CD4-positive, alpha-beta T cell (primary cell): ENCODE measurements around the gene KIF26B. TPM values are rescaled to one million over a fixed set of nuclear protein-coding genes. Genes with fewer than 3 reads are reported as not detected.

Source experiments
- ATAC-seq: fragments of 200-7000 bp; cut with Tn5 transposase; one replicate; pipeline ENCODE4 v1.10.0; 2022; ENCODE audit warnings: mild to moderate bottlenecking; ENCODE audit not compliant: poor library complexity
- CTCF ChIA-PET: fragments of 350-600 bp; sonication (Branson Sonifier 250); formaldehyde crosslinking; loops from one replicate; lab custom pipeline; 2021; ENCODE audit warnings: antibody characterized with exemption, inconsistent platforms; lab: Charles Lee
- POLR2A ChIA-PET: fragments of 350-600 bp; sonication (Branson Sonifier 250); formaldehyde crosslinking; loops from one replicate; lab custom pipeline; 2021; ENCODE audit warnings: antibody characterized with exemption, inconsistent platforms; lab: Charles Lee
- DNase-seq, 14 experiments: peaks; one replicate each; pipeline ENCODE4 v3.0.0-alpha.2; 2013 to 2020; ENCODE audit warnings: mixed read lengths in 2 of 14
- H3K27ac ChIP-seq, 2 donors: one replicate each; pipeline versions ENCODE4 v1.5.1 to v1.7.0; 2013; ENCODE audit warnings: low read length in 2 of 2, low read depth in 1 of 2, mild to moderate bottlenecking in 1 of 2
- H3K27me3 ChIP-seq, 2 experiments: 1 replicate in 1 of 2; 2 replicates in 1 of 2; pipeline versions ENCODE4 v1.6.1 to v1.7.0; 2013; ENCODE audit warnings: low read length in 2 of 2, control low read depth in 1 of 2, mild to moderate bottlenecking in 1 of 2, moderate library complexity in 1 of 2; ENCODE audit not compliant: insufficient read depth in 2 of 2, control insufficient read depth in 1 of 2
- H3K36me3 ChIP-seq: one replicate; pipeline ENCODE4 v1.6.1; 2013; ENCODE audit warnings: low read length, control low read depth; ENCODE audit not compliant: insufficient read depth
- H3K4me1 ChIP-seq: one replicate; pipeline ENCODE4 v1.6.1; 2013; ENCODE audit warnings: low read length, control low read depth; ENCODE audit not compliant: insufficient read depth
- H3K4me3 ChIP-seq: one replicate; pipeline ENCODE4 v1.5.1; 2013; ENCODE audit warnings: mild to moderate bottlenecking, low read length, moderate library complexity
- H3K9me3 ChIP-seq, 2 experiments: 1 replicate in 1 of 2; 2 replicates in 1 of 2; pipeline versions ENCODE4 v1.6.1 to v1.7.0; 2013; ENCODE audit warnings: low read length in 2 of 2, mild to moderate bottlenecking in 2 of 2, control low read depth in 1 of 2, moderate library complexity in 1 of 2; ENCODE audit not compliant: control insufficient read depth in 1 of 2, insufficient read depth in 1 of 2
- H3K27ac Mint-ChIP-seq: one replicate; pipeline ENCODE4 v1.8.0; 2020; ENCODE audit warnings: mixed read lengths
- H3K27me3 Mint-ChIP-seq: one replicate; pipeline ENCODE4 v1.8.0; 2021; ENCODE audit warnings: mixed read lengths
- H3K36me3 Mint-ChIP-seq: one replicate; pipeline ENCODE4 v1.8.0; 2021; ENCODE audit warnings: low read depth, mixed read lengths
- H3K4me1 Mint-ChIP-seq: one replicate; pipeline ENCODE4 v1.8.0; 2021; ENCODE audit warnings: low read depth, mixed read lengths
- H3K4me3 Mint-ChIP-seq: one replicate; pipeline ENCODE4 v1.8.0; 2020; ENCODE audit warnings: mild to moderate bottlenecking, mixed read lengths
- H3K9me3 Mint-ChIP-seq: one replicate; pipeline ENCODE4 v1.8.0; 2020; ENCODE audit warnings: mixed read lengths
- CTCF ChIP-seq: fragments of 200-600 bp; IDR thresholded peaks from one replicate; pipeline ENCODE4 v1.8.0; 2022; ENCODE audit warnings: antibody characterized with exemption, mild to moderate bottlenecking
- intact Hi-C, 2 experiments: fragments of 100-400 bp; cut with DNase I in 1 of 2; cut with micrococcal nuclease in 1 of 2; formaldehyde crosslinking; loops; one replicate each; pipeline versions ENCODE4 v1.15.1 to v1.9.0; 2023 to 2025; cut with DNase I, micrococcal nuclease
- total RNA-seq, 174 experiments: library from RNA in 2 of 174; stranded (reverse) in 2 of 174; gene quantifications; one replicate each; pipeline ENCODE4 v1.2.3 and lab custom pipeline; 2021 to 2026

Gene KIF26B
- total RNA-seq, 2 experiments from 2014 or later: 0.03 TPM; not detected in 1

- no peak overlapping the region for H3K4me3 ChIP-seq
- POLR2A ChIA-PET: no interaction called here
Measured at GRCh38 chr1:245382981-245383380, 228.2 kb downstream of the KIF26B start.

GRCh38 chr1:245383396-245384330, 228.9 kb downstream of the KIF26B start:
- ATAC-seq (no peak), DNase-seq (no peak)
- no peak overlapping the region for H3K27ac ChIP-seq
- no peaks in the 10 kb centered on the region for H3K9me3 Mint-ChIP-seq
- no peaks in the 10 kb centered on the region for H3K36me3 ChIP-seq
- H3K27me3 ChIP-seq: no peaks in the 10 kb centered on the region
- no peaks in the 10 kb centered on the region for H3K4me1 ChIP-seq
- no peak overlapping the region for H3K27ac Mint-ChIP-seq
- H3K9me3 ChIP-seq: no peaks in the 10 kb centered on the region
- H3K4me1 Mint-ChIP-seq: peaks cover 4% of the 10 kb centered on the region
- TF ChIP-seq CTCF: no peak
- no peak overlapping the region for H3K4me3 ChIP-seq
- no peak overlapping the region for H3K4me3 Mint-ChIP-seq
- intact Hi-C loops: no loop called here
- ChIA-PET CTCF (no interaction called here), POLR2A (no interaction called here)
- no peaks in the 10 kb centered on the region for H3K36me3 Mint-ChIP-seq
- no peaks in the 10 kb centered on the region for H3K27me3 Mint-ChIP-seq

More at GRCh38 chr1:245382981-245383380, 228.2 kb downstream of the KIF26B start:
- Mint-ChIP-seq H3K9me3 (no peaks in the 10 kb centered on the region), H3K27me3 (no peaks in the 10 kb centered on the region), H3K4me1 (peaks cover 11% of the 10 kb centered on the region), H3K36me3 (no peaks in the 10 kb centered on the region), H3K27ac (no peak overlapping the region), H3K4me3 (no peak overlapping the region)
- no peaks in the 10 kb centered on the region for H3K9me3 ChIP-seq
- H3K36me3 ChIP-seq: no peaks in the 10 kb centered on the region
- H3K27me3 ChIP-seq: no peaks in the 10 kb centered on the region
- TF ChIP-seq CTCF: no peak
- CTCF ChIA-PET: no interaction called here
- ATAC-seq (no peak), DNase-seq (no peak)
- no peaks in the 10 kb centered on the region for H3K4me1 ChIP-seq
- intact Hi-C loops: no loop called here
- H3K27ac ChIP-seq: no peak overlapping the region

GRCh38 chr1:245386297-245386971, 231.6 kb downstream of the KIF26B start:
- H3K4me3 Mint-ChIP-seq: no peak overlapping the region
- DNase-seq: no peak
- H3K27me3 ChIP-seq: no peaks in the 10 kb centered on the region
- H3K4me1 Mint-ChIP-seq: no peaks in the 10 kb centered on the region
- H3K4me1 ChIP-seq: no peaks in the 10 kb centered on the region
- H3K27ac ChIP-seq: no peak overlapping the region
- TF ChIP-seq CTCF: no peak
- H3K9me3 Mint-ChIP-seq: no peaks in the 10 kb centered on the region
- ChIA-PET CTCF (no interaction called here), POLR2A (no interaction called here)
- H3K27me3 Mint-ChIP-seq: no peaks in the 10 kb centered on the region
- ATAC-seq: no peak
- H3K4me3 ChIP-seq: no peak overlapping the region
- no peaks in the 10 kb centered on the region for H3K9me3 ChIP-seq
- H3K36me3 ChIP-seq: no peaks in the 10 kb centered on the region
- H3K36me3 Mint-ChIP-seq: no peaks in the 10 kb centered on the region
- H3K27ac Mint-ChIP-seq: no peak overlapping the region
- intact Hi-C loops: no loop called here
